ENCODE results near the gene EHBP1. TPM values are rescaled to one million over a fixed set of nuclear protein-coding genes. Genes with fewer than 3 reads are reported as not detected.

Gene EHBP1
- total RNA-seq, 1 donor, result 119 TPM

- DNase-seq (ENCODE audit: low read depth), result no peak
- TF ChIP-seq CTCF (IDR thresholded peaks at IDR 0.05; ENCODE audit: insufficient read depth, low read length), result no peak
- no peak overlapping the region for H3K4me3 ChIP-seq (ENCODE audit: low read depth, low read length)
These were observed 218.4 kb downstream of the EHBP1 start for GRCh38 chr2:62923881-62924280.

GRCh38 chr2:62928015-62928414 lies 222.5 kb downstream of the EHBP1 start:
- DNase-seq (ENCODE audit: low read depth), result no peak
- TF ChIP-seq CTCF (IDR thresholded peaks at IDR 0.05; ENCODE audit: insufficient read depth, low read length), result no peak
- no peak overlapping the region for H3K4me3 ChIP-seq (ENCODE audit: low read depth, low read length)

GRCh38 chr2:62931536-62931935 lies 226.0 kb downstream of the EHBP1 start:
- TF ChIP-seq CTCF (IDR thresholded peaks at IDR 0.05; ENCODE audit: insufficient read depth, low read length), result no peak
- no peak for DNase-seq (ENCODE audit: low read depth)
- no peak overlapping the region for H3K4me3 ChIP-seq (ENCODE audit: low read depth, low read length)

- no peak for DNase-seq (ENCODE audit: low read depth)
- no peak for TF ChIP-seq CTCF (IDR thresholded peaks at IDR 0.05; ENCODE audit: insufficient read depth, low read length)
- no peak overlapping the region for H3K4me3 ChIP-seq (ENCODE audit: low read depth, low read length)
These were observed 227.9 kb downstream of the EHBP1 start for GRCh38 chr2:62933398-62933917.

DNA sequence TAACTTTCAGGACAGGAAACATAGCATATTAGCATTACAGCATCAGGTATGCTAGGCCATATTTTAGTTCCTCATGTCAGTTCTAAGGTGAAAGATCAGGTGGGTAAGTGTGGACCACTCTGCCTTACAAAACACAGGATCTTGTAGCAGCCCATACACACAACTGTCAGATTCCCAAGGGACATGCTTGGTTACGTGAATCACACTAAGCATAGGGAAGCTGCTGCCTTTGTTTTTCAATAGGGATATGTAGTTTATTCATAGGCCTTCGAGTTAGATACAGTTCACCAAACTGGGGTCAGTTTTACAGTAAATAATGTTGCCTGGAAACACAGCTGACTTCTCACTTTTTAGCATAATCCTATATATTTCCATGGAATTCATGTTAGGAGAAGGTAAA lies 229.0 kb downstream of the EHBP1 start:
- TF ChIP-seq CTCF (IDR thresholded peaks at IDR 0.05; ENCODE audit: insufficient read depth, low read length), result no peak
- DNase-seq (ENCODE audit: low read depth), result peak; percentile 28
- no peak overlapping the region for H3K4me3 ChIP-seq (ENCODE audit: low read depth, low read length)

DNA sequence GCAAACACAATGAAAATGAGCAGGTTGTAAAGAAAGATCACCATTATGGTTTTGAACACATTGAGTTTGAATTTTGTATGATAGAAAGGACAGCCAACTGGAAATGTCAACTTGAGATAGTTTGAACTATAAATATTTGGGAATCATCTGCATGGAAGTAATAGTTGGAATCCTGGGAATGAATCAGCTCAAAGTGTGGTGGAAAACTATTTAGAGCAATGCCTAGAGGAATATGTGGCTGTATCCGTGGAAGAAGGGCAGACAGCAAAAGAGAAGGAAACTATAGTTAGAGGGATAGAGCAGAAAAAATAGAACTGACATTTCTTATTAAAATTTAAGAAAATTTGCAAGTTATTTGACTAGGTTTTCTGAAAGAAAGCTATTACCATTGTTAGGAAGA lies 232.6 kb downstream of the EHBP1 start:
- no peak overlapping the region for H3K4me3 ChIP-seq (ENCODE audit: low read depth, low read length)
- no peak for DNase-seq (ENCODE audit: low read depth)
- TF ChIP-seq CTCF (IDR thresholded peaks at IDR 0.05; ENCODE audit: insufficient read depth, low read length), result no peak
